AG09319 (cell line): Measurements from ENCODE around the gene HLA-E.

Source experiments
- DNase-seq: peaks from one replicate; pipeline ENCODE4 v3.0.0-alpha.2; 2010; ENCODE audit warnings: low read depth; ENCODE audit errors: extremely low read depth
- CTCF ChIP-seq: IDR thresholded peaks from 2 replicates; pipeline ENCODE4 v1.5.1; 2011; ENCODE audit warnings: low read depth, mild to moderate bottlenecking, inconsistent platforms, low read length, moderate library complexity

Gene HLA-E

GRCh38 chr6:30533460-30534294, 44.4 kb downstream of the HLA-E start:
- DNase-seq, result no peak
- no peak for TF ChIP-seq CTCF

GRCh38 chr6:30537931-30538330, 48.6 kb downstream of the HLA-E start:
- no peak for DNase-seq
- no peak for TF ChIP-seq CTCF

- TF ChIP-seq CTCF, result peak; percentile 100
- DNase-seq, result no peak
Observed at GRCh38 chr6:30541515-30542403, 52.5 kb downstream of the HLA-E start.

GRCh38 chr6:30542404-30542725, 53.1 kb downstream of the HLA-E start:
- no peak for DNase-seq
- TF ChIP-seq CTCF, result no peak

GRCh38 chr6:30542915-30543314, 53.6 kb downstream of the HLA-E start:
- no peak for DNase-seq
- no peak for TF ChIP-seq CTCF
